GM12878 (cell line): ENCODE data around the gene MRPL44. TPM values are rescaled to one million over a fixed set of nuclear protein-coding genes. Genes with fewer than 3 reads are reported as not detected.
"Not testable (repeated sequence)": the region's sequence is repeated elsewhere in the genome, so short reads cannot be mapped to it uniquely, and the experiment has no call there.

ENCODE experiments used
- ATAC-seq: fragments of 200-7000 bp; cut with Tn5 transposase; 3 replicates; pipeline ENCODE4 v1.9.1; 2020; ENCODE audit warnings: mild to moderate bottlenecking, moderate library complexity
- BruUV-seq: library from RNA; stranded (reverse); fragments of 400-500 nt; replicated peaks from 2 replicates; lab custom pipeline; 2021; lab: Mats Ljungman, UMichigan
- CTCF ChIA-PET: fragments of 300-600 bp; sonication (Branson Sonifier 250); formaldehyde crosslinking; extraction: SDS; loops from one replicate; lab custom pipeline; 2021; ENCODE audit warnings: inconsistent platforms; lab: Yijun Ruan, JAX
- POLR2A ChIA-PET: fragments of 350-600 bp; formaldehyde crosslinking; extraction: SDS; loops from one replicate; lab custom pipeline; 2021; ENCODE audit warnings: inconsistent platforms; lab: Charles Lee
- RAD21 ChIA-PET: fragments of 300-600 bp; sonication (Branson Sonifier 250); formaldehyde crosslinking; loops from one replicate; lab custom pipeline; 2023; ENCODE audit warnings: antibody characterized with exemption; ENCODE audit not compliant: unreplicated experiment; lab: Charles Lee
- SMC1A ChIA-PET: fragments of 300-600 bp; sonication (Branson Sonifier 250); formaldehyde crosslinking; loops from one replicate; lab custom pipeline; 2023; ENCODE audit not compliant: unreplicated experiment, uncharacterized antibody; lab: Charles Lee
- DNase-seq: peaks from one replicate; pipeline ENCODE4 v3.0.0-alpha.2; 2011; ENCODE audit warnings: low read depth, low spot score
- FAIRE-seq: peaks from 3 replicates; lab custom pipeline; 2011; peaks lifted over from hg19 to GRCh38; lab: Jason Lieb, UNC
- H2AFZ ChIP-seq: 2 replicates; pipeline ENCODE4 v1.6.0; 2011; ENCODE audit warnings: low read depth, low read length, control low read depth; ENCODE audit not compliant: control insufficient read depth
- H3K27ac ChIP-seq: 2 replicates; pipeline ENCODE4 v1.5.1; 2011; ENCODE audit warnings: control low read depth; ENCODE audit not compliant: control insufficient read depth, insufficient read depth
- H3K27me3 ChIP-seq, 2 experiments: replicated peaks in 1 of 2; 2 replicates each; pipeline versions ENCODE4 v1.6.0 to v1.6.1; 2011; ENCODE audit warnings: low read length in 1 of 2; ENCODE audit not compliant: control insufficient read depth in 2 of 2, insufficient read depth in 2 of 2
- H3K36me3 ChIP-seq, 2 experiments: 2 replicates each; pipeline ENCODE4 v1.5.1; 2011; ENCODE audit warnings: low read length in 1 of 2; ENCODE audit not compliant: control insufficient read depth in 2 of 2, insufficient read depth in 2 of 2
- H3K4me1 ChIP-seq: 2 replicates; pipeline ENCODE4 v1.6.1; 2011; ENCODE audit warnings: mild to moderate bottlenecking, low read length, moderate library complexity, mixed read lengths; ENCODE audit not compliant: control insufficient read depth, insufficient read depth
- H3K4me2 ChIP-seq: 2 replicates; pipeline ENCODE4 v1.6.0; 2011; ENCODE audit warnings: control low read depth; ENCODE audit not compliant: control insufficient read depth, insufficient read depth
- H3K4me3 ChIP-seq: fragments of 200-600 bp; sonication (generic); 2 replicates; pipeline ENCODE4 v1.5.1; 2016
- H3K79me2 ChIP-seq: 2 replicates; pipeline ENCODE4 v1.6.0; 2011; ENCODE audit warnings: low read length; ENCODE audit not compliant: control insufficient read depth, insufficient read depth
- H3K9ac ChIP-seq: 2 replicates; pipeline ENCODE4 v1.8.0; 2011; ENCODE audit warnings: low read length, control low read depth, mixed read lengths; ENCODE audit not compliant: control insufficient read depth, insufficient read depth
- H3K9me3 ChIP-seq: replicated peaks from 3 replicates; pipeline ENCODE4 v1.5.1; 2011; ENCODE audit warnings: mild to moderate bottlenecking, low read length; ENCODE audit not compliant: control insufficient read depth, insufficient read depth
- H4K20me1 ChIP-seq: 2 replicates; pipeline ENCODE4 v1.6.0; 2011; ENCODE audit not compliant: control insufficient read depth, insufficient read depth
- HDAC2 ChIP-seq: fragments of 200-600 bp; sonication (generic); IDR thresholded peaks from 2 replicates; pipeline ENCODE4 v1.6.1; 2017
- PAX8 ChIP-seq: fragments of 450-650 bp; IDR thresholded peaks from 2 replicates; pipeline ENCODE4 v1.6.1; 2017; ENCODE audit warnings: mild to moderate bottlenecking, moderate library complexity
- SMAD5 ChIP-seq: IDR thresholded peaks from 2 replicates; pipeline ENCODE4 v1.6.1; 2016; ENCODE audit warnings: antibody characterized with exemption, low read depth
- SRF ChIP-seq, 2 experiments: IDR thresholded peaks; 2 replicates each; pipeline ENCODE4 v1.6.1; 2011; ENCODE audit warnings: low read depth in 2 of 2, low read length in 2 of 2, mild to moderate bottlenecking in 1 of 2, moderate library complexity in 1 of 2
- STAT1 ChIP-seq: fragments of 450-650 bp; conservative IDR thresholded peaks from 2 replicates; pipeline ENCODE4 v1.6.1; 2014; ENCODE audit warnings: antibody characterized with exemption, mild to moderate bottlenecking
- STAT3 ChIP-seq: IDR thresholded peaks from 2 replicates; pipeline ENCODE4 v1.6.1; 2011; ENCODE audit warnings: low read depth, low read length, improper control_type of control experiment
- ZBED1 ChIP-seq: IDR thresholded peaks from 2 replicates; pipeline ENCODE4 v1.6.1; 2016; ENCODE audit warnings: borderline replicate concordance
- WGBS: methylation state at CpG from one replicate; pipeline ENCODE4 v1.1.6; 2016; ENCODE audit warnings: low lambda C conversion rate; ENCODE audit not compliant: insufficient replicate concordance, insufficient coverage; ENCODE audit errors: missing lambda C conversion rate; 5-methylcytosine and 5-hydroxymethylcytosine counted together
- in situ Hi-C: fragments of 300-500 bp; cut with MboI; formaldehyde crosslinking; loops from 9 replicates; pipeline ENCODE4 v1.14.3; 2018; ENCODE audit warnings: mixed read lengths
- intact Hi-C: fragments of 100-400 bp; cut with micrococcal nuclease; formaldehyde crosslinking; loops from one replicate; pipeline ENCODE4 v1.14.2; 2022; ENCODE audit not compliant: unreplicated experiment
- polyA plus RNA-seq, 11 experiments: library from polyadenylated mRNA; depleted of rRNA in 4 of 11; unstranded in 6 of 11; stranded (reverse) in 5 of 11; fragments of >200 nt; fragmentation: Nextera tagmentation in 4 of 11; fragmentation: Illumina TruSeq in 1 of 11; extraction: Ambion mirVana in 4 of 11; extraction: Trizol in 1 of 11; gene quantifications; 1 replicate in 1 of 11; 2 replicates in 10 of 11; pipeline versions ENCODE4 v1.2.1 to v1.2.3, GENCODE V29; 2011 to 2016; ENCODE audit warnings: inconsistent platforms in 2 of 11, missing spikeins in 2 of 11, low read depth in 1 of 11
- total RNA-seq, 4 experiments: library from RNA; depleted of rRNA in 3 of 4; stranded (reverse); fragments of >200 nt in 3 of 4; fragmentation: Illumina TruSeq in 1 of 4; extraction: Trizol in 1 of 4; gene quantifications; 2 replicates each; pipeline versions ENCODE4 v1.2.1 to v1.2.3, GENCODE V29; 2013 to 2021
- TF ChIP-seq, protein P1 (sequence below): fragments of 450-650 bp; formaldehyde crosslinking; IDR thresholded peaks from 2 replicates; pipeline ENCODE4 v1.4.0; 2022; ENCODE audit warnings: mild to moderate bottlenecking, moderate library complexity

MRPL44 gene
- total and polyA plus RNA-seq, 10 of the 15 experiments (the other 5 are each of a cell fraction or from before 2014, with no cell fraction given): 18.3 to 44.3 (median 37.5) TPM

DNA sequence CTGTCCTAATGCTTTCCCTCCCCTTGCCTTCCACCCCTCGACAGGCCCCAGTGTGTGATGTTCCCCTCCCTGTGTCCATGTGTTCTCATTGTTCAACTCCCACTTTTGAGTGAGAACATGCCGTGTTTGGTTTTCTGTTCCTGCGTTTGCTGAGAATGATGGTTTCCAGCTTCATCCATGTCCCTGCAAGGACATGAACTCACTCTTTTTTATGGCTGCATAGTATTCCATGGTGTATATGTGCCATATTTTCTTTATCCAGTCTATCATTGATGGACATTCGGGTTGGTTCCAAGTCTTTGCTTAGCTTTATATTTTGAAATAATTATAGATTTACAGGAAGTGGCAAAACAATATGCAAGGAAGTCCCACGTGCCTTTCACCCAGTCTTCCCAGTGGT, 43.4 kb downstream of the MRPL44 start:
- FAIRE-seq, H3K4me3 ChIP-seq, H2AFZ ChIP-seq, BruUV-seq, H3K27me3 ChIP-seq, H3K79me2 ChIP-seq, H3K4me1 ChIP-seq, H3K9ac ChIP-seq, H3K4me2 ChIP-seq, H3K36me3 ChIP-seq, H3K27ac ChIP-seq, RAD21 ChIA-PET, POLR2A ChIA-PET, in situ Hi-C loops, intact Hi-C loops, ATAC-seq, H4K20me1 ChIP-seq, H3K9me3 ChIP-seq, DNase-seq: not testable (repeated sequence)
- SMC1A ChIA-PET: interaction anchor here (1.7 kb wide), 1 partner anchor 31 kb away, joined by 4 read pairs; no protein-coding TSS in a partner anchor
- CTCF ChIA-PET: interaction anchor here (0.6 to 1.9 kb wide), 2 partner anchors 9 to 30 kb away, joined by 3 to 7 read pairs; no protein-coding TSS in a partner anchor
- 48% methylated on average over 5 of the region's 5 CpGs for WGBS

DNA sequence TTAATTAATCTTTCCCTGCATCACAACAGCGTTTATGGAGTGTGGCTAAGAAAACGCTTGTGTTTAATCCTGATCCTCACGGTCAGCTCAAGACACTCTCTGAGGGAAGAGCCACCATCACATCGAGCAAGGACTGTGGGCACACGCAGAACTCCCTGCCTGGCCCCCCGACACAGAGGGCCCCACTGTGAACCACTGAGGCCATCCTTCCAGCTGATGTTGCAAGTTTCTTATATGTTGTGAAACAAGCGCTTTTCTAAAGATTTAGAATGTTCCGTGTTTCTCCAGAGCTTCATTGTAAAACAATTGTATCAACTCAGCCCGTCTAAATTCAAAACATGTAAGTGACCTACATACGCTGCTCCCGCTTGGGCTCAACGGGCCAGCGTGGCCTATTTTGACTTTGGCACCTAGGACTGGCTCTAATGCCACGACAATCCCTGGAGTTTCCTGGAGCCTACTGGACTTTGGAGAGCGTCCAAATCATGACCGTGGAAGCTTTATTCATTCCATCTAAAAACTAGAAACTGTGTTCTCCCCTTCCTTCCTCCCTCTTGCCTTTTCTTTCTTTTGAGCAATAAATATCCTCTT, 46.9 kb downstream of the MRPL44 start:
- no peak overlapping the region for H2AFZ ChIP-seq
- RAD21 ChIA-PET: no interaction called here

More for the DNA sequence above, 46.9 kb downstream of the MRPL44 start:
- H3K27me3 ChIP-seq: no peaks in the 10 kb centered on the region; a peak in 2 of 4 replicates
- H4K20me1 ChIP-seq: no peaks in the 10 kb centered on the region
- ATAC-seq (no peak), FAIRE-seq (no peak), DNase-seq (no peak)
- H3K27ac ChIP-seq: no peak overlapping the region
- H3K4me2 ChIP-seq: no peak overlapping the region
- WGBS: 57% methylated on average over 16 of the region's 16 CpGs
- no peak overlapping the region for H3K4me3 ChIP-seq
- intact Hi-C loops: no loop called here
- POLR2A ChIA-PET: no interaction called here
- H3K9me3 ChIP-seq: no peaks in the 10 kb centered on the region
- in situ Hi-C loops: no loop called here
- no peaks in the 10 kb centered on the region for H3K4me1 ChIP-seq
- TF ChIP-seq STAT3 (no peak), SMAD5 (no peak), ZBED1 (no peak), PAX8 (no peak), STAT1 (no peak), HDAC2 (no peak), SRF (IDR thresholded peaks at IDR 0.05; ENCODE audit: low read depth in 2 of 2, low read length in 2 of 2) (no peak)
- TF ChIP-seq, protein P1, sequence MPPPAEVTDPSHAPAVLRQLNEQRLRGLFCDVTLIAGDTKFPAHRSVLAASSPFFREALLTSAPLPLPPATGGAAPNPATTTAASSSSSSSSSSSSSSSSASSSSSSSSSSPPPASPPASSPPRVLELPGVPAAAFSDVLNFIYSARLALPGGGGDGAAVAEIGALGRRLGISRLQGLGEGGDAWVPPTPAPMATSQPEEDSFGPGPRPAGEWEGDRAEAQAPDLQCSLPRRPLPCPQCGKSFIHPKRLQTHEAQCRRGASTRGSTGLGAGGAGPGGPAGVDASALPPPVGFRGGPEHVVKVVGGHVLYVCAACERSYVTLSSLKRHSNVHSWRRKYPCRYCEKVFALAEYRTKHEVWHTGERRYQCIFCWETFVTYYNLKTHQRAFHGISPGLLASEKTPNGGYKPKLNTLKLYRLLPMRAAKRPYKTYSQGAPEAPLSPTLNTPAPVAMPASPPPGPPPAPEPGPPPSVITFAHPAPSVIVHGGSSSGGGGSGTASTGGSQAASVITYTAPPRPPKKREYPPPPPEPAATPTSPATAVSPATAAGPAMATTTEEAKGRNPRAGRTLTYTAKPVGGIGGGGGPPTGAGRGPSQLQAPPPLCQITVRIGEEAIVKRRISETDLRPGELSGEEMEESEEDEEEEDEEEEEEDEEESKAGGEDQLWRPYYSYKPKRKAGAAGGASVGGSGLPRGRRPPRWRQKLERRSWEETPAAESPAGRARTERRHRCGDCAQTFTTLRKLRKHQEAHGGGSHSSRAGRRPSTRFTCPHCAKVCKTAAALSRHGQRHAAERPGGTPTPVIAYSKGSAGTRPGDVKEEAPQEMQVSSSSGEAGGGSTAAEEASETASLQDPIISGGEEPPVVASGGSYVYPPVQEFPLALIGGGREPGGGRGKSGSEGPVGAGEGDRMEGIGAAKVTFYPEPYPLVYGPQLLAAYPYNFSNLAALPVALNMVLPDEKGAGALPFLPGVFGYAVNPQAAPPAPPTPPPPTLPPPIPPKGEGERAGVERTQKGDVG (CRISPR knock-in tag): no peak
- TF ChIP-seq, all 136 proteins: peak for 0
- Histone ChIP-seq H3K79me2 (no peaks in the 10 kb centered on the region), H3K9ac (no peak overlapping the region), H3K36me3 (no peaks in the 10 kb centered on the region)
- CTCF ChIA-PET: interaction anchor here (1.5 to 5.0 kb wide), 3 partner anchors 10 to 280 kb away, joined by 6 to 30 read pairs (median 9); no protein-coding TSS in a partner anchor
- SMC1A ChIA-PET: interaction anchor here (0.6 to 1.8 kb wide), 3 partner anchors 11 to 220 kb away, joined by 3 to 6 read pairs (median 3); no protein-coding TSS in a partner anchor
- BruUV-seq: no TSS peak
